GM19452 (cell line): Measurements from ENCODE around the gene CFC1.
"Not testable (repeated sequence)": the region's sequence is repeated elsewhere in the genome, so short reads cannot be mapped to it uniquely, and the experiment has no call there.

Experiments used
- ATAC-seq: cut with Tn5 transposase; IDR thresholded peaks from one replicate; pipeline ENCODE4 v1.9.1; 2021; ENCODE audit not compliant: unreplicated experiment

CFC1 gene

GRCh38 chr2:130599393-130599792, at the start of gene CFC1:
Gene CFC1 (minus strand): TSS chr2:130599575. CDS start chr2:130599287, 288 bp downstream.
- ATAC-seq = not testable (repeated sequence)

- ATAC-seq = not testable (repeated sequence)
Measured at GRCh38 chr2:130641688-130642087, 42.3 kb upstream of the CFC1 start.

- not testable (repeated sequence) for ATAC-seq
Measured at GRCh38 chr2:130638973-130639372, 39.6 kb upstream of the CFC1 start.

- not testable (repeated sequence) for ATAC-seq
Measured at GRCh38 chr2:130628784-130629475, 29.6 kb upstream of the CFC1 start.

GRCh38 chr2:130611140-130611539, 11.8 kb upstream of the CFC1 start, which contains the start of gene POTEJ:
Gene POTEJ (plus strand): TSS chr2:130611440. CDS start chr2:130611533, 93 bp downstream.
- not testable (repeated sequence) for ATAC-seq

DNA sequence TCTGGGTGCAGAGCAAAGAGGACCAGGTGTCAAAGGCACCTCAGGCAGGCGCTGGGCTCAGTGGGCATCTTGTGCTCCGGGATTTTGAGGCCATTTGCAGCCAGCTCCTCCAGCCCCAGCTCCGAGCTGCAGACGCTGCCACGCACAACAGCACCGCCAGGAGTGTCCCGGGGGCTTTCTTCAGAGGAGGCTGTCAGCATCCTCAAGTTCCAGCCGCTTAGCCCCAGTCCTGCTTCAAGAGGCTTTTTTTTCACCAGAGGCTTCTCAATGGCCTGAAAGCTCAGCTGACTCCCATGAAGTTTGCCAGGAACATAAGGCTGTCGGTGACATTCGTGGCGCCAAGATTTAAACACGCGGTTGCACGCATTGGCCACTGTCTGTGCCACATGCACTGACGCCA, 11.1 kb upstream of the CFC1 start:
- ATAC-seq = not testable (repeated sequence)

- ATAC-seq = not testable (repeated sequence)
Measured at GRCh38 chr2:130609002-130609920, 9.9 kb upstream of the CFC1 start.

DNA sequence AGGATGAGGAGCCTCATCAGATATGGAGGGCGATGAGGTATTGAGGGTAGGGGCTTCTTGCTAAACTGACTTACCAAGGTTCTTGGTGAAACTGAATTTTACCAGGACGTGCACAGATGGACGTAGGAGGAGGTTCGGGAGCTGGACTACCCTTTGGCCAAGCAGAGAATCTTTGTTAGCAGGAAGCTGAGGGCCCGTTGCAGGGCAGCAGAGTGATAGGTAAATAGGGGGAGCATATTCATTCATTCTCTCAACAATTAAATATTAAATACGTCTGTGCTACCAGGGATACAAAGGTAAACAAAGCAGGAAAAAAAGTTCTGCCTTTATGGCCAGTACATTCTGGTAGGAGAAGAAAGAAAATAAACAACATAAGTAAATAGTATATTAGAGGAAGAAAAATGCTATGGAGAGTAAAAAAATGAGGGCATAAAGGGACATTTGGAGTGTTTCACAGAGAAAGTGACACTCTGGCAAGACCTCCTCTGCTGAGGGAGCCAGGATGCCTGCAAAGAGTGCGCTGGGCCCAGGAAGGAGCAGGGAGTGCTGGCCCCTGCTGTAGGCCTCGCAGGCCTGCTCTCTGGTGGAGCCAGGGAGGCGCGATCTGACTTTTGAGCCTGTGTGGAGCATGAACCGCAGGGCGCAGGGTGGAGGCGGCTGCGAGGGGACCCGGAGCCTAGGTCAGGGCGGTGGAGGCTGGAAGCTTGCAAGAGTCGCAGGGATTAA, 9.1 kb upstream of the CFC1 start:
- not testable (repeated sequence) for ATAC-seq

GRCh38 chr2:130601648-130602302, 2.4 kb upstream of the CFC1 start:
- ATAC-seq = not testable (repeated sequence)

GRCh38 chr2:130599926-130600325, 551 bp upstream of the CFC1 start:
- ATAC-seq = not testable (repeated sequence)

DNA sequence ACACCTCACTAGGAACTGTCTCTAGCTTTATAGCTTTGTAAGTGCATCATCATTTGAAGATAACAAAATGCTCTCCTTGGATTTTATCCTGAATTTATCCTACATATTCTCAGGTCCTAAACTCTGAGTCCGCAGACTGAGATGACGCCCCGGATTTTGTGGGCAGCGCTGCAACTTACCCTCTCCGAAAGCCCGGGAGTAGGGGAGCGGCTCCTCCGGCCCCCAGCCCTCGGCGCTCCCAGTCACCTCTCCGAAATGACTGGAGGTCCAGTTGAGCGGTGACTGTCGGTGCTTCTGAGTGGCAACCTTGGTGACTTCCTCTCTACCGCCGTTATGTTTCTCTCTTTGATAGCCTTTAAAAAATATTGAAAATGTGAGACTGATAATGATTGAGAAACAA, 912 bp downstream of the CFC1 start:
- not testable (repeated sequence) for ATAC-seq

DNA sequence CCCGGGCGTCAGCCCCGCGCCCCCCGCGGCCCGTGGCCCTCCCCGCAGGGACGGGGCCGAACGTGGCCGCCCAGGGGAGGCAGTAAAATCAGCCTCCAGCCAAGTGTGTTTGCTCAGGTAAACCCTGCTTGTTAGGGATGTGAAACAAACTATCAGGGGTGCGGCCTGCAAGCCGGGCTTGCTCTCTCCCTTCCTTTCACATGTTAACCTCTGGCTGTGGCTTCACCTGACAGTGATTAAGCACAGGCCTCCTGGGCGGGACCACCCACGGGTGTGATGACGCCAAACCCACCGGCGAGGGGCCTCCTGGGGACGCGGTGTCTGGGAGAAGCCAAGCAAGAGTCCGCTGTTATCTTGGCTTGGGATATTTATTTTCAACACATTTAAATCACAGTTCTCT, 1.4 kb downstream of the CFC1 start:
- ATAC-seq = not testable (repeated sequence)

GRCh38 chr2:130596757-130597156, 2.6 kb downstream of the CFC1 start:
- not testable (repeated sequence) for ATAC-seq

DNA sequence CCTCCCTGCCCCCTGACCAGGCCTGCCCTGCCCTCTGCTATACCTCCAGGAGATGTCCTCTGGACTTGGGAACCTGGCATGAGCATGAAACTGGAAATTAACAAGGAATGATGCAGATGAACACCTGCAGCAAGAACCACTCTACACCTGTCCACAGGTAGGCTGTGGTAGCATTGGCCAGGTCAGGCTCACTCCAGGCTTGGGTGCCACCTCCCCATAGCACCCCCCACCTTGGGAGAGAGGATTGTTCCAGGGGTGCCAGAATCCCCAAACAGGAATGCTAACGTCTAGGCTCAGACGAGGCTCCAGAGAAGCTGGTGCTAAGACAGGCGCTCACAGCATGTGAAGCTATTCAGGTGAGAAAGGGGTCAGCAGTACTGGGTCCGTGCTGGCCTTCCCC, 5.4 kb downstream of the CFC1 start:
- ATAC-seq = not testable (repeated sequence)

DNA sequence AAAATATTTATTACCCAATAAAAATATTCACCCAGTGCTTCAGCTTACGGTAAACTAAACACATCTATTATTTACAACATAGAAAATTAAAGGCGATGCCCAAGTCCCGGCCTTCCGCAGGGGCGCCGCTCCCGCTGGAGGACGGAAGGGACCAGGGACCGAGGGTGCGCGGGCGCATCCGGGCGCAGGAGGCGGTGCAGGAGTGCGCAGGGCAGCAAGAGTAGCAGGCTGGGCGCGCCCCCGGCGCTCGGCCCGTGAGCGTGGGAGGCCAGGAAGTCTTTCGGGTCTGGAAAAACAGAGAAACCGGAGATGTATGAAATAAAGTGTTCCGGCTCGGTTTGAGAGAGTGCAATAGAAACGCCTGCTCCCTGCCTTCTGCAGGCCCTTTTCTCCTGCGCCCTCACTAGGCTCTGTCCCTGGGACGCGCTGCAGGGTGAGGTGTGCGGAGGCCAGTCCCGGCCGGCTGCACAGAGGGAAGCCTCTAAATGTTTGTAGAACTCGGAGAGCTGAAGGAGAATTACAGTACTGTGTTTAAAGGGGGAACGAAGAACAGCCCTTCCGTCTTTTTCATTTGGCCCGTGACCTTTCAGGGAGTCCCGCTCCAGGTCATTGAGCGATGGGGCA, 6.5 kb downstream of the CFC1 start:
- not testable (repeated sequence) for ATAC-seq

- ATAC-seq = not testable (repeated sequence)
Measured at GRCh38 chr2:130590842-130591359, 8.5 kb downstream of the CFC1 start.

DNA sequence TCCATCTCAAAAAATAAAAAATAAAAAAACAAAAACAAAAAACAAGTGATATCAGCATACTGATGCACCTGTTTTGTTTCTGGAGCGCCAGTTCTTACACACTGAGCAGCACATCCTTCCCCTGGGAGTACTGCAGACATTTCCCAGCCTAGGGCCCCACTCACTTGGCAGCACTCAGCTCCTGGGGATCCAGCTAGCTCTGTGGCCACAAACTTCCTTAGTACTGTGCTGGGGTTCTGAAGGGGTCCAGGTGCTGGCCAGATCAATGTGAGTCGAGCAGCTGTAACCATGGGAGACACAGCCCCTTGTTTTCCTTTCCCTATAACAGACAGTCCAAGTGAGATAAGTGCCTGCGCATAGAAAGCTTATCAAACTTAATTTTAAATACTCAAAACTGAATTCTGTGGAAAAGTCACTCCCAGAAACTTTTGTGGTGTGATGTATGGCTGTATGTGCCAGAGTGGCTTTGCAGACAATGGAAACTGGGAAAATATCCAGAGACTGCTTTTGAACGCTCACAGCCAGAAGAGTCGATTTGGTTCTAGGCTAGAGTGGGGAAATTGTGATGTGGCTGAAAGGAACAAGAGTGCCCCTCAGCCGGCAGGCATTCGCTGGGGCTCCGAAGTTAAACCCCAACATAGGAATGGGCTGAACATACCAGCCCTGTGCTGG, 9.1 kb downstream of the CFC1 start:
- ATAC-seq = not testable (repeated sequence)

- ATAC-seq = peak; percentile 71
Measured at GRCh38 chr2:130588688-130589458, 10.5 kb downstream of the CFC1 start.
